Stimulated activated CD8-positive, alpha-beta memory T cell treated with anti-CD3 and anti-CD28 coated beads, Interleukin-12 subunit alpha, Interleukin-12 subunit beta, amount 100 ng/mL, for 4 hours (primary cell): ENCODE results near the gene ZNF205.
"Not testable (repeated sequence)": the region's sequence is repeated elsewhere in the genome, so short reads cannot be mapped to it uniquely, and the experiment has no call there.

Experiments
- DNase-seq: peaks from one replicate; pipeline ENCODE4 v3.0.0-alpha.2; 2020; ENCODE audit warnings: low read depth

ZNF205 gene

DNA sequence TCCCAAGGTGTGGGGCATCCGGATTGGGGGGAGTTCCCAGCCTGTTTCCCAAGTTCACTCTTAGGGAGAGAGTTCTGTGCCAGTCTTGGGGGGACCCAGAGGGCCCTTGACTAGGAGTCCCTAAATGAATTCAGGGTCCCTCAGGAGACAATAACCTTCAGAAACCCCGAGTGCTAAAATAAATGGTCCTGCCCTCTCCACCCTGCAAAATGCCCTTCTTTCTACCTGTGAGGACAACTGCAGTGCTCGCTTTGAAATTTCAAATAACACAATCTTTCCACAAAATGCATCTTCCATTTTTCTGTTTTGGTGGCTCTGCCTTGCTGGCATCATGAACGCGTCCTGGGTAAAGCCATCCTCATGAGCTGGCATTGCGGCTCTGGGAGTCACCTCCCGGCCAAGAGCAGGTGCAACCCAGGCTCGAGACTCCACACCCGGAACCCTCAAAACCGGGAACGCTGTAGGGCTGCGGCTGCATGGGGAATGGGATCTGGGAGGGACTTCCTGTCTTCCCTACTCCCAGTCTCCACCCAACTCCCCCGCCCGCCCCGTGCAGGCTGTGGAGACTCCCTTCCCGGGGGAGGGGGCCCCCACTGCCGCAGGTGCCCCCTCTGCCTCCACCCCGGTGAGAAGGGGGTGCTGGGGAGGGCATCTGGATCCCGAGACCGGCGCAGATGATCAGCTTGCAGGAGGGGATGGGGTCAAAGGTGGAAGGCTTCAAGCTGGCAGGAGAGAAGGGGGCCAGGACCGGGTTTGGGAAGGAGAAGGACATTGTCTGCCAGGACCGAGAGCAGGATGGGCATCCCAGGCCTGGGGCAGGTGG, at the start of gene ZNF205:
Gene ZNF205 (plus strand): TSS at position 529 of the 823 bp plus-strand sequence. CDS start 845 bp downstream, outside the sequence.
- no peak for DNase-seq

DNA sequence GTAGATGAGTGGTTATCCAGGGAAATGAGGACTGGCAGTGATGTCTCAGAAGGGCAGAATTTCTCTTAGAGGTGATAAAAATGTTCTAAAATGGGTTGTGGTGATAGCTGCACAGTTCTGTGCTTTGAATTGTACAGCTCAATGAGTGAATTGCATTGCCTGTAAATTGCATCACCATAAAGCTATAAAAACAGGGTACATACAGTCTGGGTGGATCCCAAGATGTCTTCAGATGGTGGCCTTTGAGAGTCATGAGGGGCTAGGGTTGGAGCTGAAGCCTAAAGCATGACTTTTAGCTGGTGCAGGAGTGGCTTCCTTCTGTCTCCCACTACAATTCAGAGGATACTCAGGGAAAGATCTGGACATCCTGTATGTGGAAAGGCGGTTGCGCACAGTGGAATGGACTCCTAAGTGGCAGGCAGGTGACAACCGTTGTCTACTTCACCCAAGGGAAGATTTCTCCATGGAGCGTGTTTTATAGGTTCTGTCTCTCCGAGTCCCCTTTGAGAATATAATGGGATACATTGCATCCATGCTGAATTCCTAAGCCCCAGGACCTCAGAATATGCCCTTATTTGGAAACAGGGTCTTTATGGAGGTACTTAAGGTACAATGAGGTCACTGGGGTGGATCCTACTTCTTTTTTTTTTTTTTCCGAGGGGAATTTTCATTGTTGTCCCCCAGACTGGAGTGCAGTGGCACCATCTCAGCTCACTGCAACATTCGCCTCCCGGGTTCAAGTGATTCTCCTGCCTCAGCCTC, 48.6 kb upstream of the ZNF205 start:
- DNase-seq, result no peak

DNA sequence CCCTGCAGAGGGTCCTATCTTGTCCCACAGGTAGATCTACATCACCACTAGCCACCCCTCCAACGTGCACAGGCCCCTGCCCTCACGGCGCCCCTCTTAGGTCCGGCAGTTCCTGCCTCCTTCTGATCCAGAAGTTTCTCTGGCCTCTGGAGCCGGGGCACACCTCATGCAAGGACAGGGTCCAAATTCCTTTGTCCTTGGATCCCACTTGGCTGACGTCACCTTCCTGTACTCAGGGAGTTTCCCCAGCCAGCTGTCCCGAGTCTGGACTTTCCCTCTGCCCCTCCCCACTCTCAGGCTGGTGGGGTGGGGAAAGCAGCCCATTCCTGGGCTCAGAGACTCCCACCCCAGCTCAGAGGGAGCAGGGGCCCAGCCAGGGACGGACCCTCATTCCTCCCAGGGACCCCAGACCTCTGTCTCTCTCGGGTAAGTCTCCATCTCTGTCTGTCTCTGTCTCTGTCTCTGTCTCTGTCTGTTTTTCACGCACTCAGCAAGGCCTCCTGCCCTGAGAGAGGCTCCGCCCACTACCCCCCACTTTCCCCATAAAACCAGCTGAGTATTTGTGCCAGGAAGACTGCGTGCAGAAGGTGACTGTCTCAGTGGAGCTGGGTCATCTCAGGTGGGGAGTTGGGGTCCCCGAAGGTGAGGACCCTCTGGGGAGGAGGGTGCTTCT, 47.2 kb upstream of the ZNF205 start, which contains the start of gene IL32:
Gene IL32 (plus strand): TSS at position 572 of the 673 bp plus-strand sequence. CDS start 172 bp downstream, outside the sequence.
- DNase-seq, result peak; percentile 50

DNA sequence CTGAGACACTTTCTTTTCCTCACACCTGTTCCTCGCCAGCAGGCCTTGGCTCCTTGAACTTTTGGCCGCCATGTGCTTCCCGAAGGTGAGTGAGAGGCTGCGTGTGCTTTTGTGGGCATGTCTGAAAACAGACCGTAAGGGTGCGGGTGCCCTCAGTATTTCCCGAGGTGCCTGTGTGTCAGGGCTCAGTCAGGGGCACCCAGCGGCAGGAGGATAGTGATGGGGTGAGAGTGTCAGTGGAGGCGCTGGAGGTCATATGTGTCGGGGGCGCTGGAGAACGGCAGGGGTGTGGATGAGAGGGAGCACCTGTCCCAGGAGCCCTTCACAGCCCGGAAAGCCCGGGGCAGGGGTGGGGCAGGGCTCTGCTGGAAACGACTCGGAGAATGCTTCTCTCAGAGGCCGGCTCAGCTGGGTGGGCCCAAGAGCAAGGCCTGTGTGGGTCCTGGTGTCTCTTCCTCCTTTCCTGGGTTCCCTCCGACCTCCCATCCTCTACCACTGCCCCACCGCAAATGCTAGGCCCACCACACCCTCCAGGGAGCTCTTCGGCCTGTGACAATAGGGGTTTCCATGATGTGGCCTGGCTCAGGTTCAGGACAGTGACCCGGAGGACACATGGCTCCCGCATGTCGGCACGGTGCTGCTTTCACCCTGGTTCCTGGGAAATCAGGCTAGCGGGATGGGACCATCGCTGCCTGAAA, 46.5 kb upstream of the ZNF205 start:
- no peak for DNase-seq

DNA sequence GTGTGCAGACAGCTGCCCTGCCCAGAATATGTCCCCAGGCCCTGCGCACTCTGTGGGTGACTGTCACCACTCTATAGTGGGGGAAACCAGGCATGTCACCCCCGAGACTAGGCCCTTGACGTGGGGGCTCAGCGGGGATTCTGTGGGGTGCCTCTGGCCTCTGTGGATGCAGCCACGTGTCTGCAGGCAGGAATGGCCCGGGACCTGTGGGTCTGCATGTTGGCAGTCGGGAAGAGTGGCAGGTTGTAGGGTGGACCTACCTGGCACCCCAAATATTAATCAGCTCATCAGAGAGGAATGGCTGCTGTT, 46.0 kb upstream of the ZNF205 start:
- DNase-seq, result no peak

DNA sequence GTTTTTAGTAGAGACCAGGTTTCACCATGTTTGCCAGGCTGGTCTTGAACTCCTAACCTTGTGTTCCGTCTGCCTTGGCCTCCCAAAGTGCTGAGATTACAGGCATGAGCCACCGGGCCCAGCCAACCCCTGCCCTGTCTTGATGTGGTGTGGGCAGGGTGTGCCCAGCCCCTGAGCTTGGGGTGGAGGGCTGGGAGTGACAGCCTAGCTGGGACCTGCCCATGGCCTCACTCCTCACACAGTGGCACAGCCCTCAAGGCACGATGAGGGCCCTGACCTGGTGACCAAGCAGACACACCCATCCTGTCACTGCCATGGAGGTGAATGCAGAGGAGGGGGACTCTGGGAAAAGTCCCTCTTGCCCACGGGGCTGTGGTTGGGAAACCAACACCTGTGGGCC, 43.9 kb upstream of the ZNF205 start:
- no peak for DNase-seq

DNA sequence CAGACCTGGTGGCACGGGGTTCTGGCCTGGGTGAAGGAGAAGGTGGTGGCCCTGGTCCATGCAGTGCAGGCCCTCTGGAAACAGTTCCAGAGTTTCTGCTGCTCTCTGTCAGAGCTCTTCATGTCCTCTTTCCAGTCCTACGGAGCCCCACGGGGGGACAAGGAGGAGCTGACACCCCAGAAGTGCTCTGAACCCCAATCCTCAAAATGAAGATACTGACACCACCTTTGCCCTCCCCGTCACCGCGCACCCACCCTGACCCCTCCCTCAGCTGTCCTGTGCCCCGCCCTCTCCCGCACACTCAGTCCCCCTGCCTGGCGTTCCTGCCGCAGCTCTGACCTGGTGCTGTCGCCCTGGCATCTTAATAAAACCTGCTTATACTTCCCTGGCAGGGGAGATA, 43.2 kb upstream of the ZNF205 start:
- not testable (repeated sequence) for DNase-seq

DNA sequence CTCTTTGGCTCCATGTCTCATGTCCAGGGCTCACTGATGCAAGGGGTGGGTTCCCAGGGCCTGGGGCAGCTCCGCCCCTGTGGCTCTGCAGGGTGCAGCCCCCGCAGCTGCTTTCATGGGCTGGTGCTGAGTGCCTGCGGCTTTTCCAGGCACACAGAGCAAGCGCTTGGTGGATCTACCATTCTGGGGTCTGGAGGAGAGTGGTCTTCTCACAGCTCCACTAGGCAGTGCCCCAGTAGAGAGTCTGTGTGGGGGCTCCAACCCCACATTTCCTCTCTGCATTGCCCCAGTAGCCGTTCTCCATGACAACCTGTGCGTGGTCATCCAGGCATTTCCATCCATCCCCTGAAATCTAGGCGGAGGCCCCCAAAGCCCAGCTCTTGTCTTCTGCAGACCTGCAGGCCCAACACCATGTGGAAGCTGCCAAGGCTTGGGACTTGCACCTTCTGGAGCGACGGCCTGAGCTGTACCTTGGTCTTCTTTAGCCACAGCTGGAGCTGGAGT, 41.7 kb upstream of the ZNF205 start:
- DNase-seq, result no peak

DNA sequence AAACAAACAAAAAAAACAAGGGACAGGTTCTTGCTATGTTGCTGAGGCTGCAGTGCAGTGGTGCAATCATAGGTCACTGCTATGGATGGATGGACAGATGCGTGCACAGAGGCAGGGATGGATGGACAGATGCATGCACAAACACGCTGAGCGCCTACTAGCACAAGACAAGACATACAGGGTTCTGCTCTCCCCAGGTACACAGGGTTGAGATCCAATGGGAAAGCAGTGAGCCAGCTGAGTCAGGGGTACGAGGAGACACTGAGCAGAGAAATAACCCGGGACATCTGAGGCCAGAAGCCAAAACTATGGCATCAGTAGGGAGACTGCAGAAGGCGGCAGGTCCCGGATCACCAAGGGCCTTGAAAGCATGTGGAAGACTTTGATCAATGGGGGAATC, 40.7 kb upstream of the ZNF205 start:
- no peak for DNase-seq

DNA sequence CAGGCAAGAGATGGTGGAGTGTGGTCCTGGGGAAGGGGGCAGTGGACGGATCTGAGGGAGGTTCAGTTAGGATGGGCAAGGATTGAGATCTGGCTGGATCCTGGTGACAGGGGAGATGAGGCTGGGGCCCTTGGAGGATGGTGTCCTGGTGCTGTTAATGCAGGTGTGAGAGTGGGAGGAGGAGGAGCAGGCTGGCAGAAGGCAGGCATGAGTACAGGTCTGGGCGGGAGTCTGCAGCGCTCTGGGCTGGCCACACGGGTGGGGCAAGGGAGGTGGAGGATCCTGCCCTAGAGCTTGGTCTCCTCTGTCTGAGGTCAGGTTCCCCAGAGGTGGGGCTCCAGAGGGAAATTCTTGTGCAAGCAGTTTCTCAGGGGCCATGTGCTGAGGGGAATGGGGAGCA, 40.2 kb upstream of the ZNF205 start:
- DNase-seq, result not testable (repeated sequence)

DNA sequence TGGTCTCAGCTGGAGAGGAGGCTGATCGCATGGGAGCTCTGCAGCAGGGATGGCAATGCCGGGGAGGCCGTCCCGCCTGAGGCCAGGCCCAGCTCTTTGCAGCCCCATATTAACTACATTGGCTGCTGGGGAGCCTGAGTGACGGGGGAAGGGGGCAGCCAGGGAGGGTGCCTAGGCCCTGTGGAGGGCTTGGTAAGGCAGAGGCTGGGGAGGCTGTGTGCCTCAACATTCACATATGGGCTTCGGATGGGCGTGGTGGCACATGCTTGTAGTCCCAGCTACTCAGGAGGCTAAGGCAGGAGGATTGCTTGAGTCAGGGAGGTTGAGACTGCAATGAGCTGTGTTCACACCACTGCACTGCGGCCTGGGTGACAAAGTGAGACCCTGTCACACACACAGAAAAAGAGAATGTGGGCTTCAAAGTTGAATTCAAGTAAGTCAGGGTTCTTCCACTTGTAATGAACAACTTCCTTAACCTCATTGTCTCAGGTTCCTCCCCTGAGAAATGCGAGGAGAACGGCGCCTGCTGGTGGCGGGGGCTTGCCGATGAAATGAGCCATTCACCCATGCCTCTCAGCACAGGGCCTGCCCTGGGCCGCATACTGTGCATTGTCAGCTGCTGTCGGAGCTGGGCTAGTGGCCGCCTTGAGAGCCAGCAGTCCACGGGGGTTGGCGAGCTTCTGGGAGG, 39.7 kb upstream of the ZNF205 start:
- not testable (repeated sequence) for DNase-seq

DNA sequence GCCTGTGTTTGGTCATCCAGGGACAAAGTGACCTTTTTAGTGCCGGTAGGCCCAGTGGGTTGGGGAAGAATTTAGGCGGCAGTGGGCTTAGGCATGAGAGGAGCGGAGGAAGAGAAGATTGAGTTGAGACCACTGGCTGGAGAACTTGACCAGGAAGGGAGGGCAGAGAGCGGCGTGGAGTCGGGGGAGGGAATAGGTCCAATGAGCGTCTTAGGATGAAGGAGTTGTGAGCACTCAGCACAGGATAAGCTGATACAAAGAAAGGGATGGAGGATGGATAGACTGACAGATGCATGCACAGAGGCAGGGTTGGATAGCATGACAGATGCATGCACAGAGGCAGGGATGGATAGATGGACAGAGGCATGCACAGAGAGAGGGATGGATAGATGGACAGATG, 38.9 kb upstream of the ZNF205 start:
- DNase-seq, result no peak

DNA sequence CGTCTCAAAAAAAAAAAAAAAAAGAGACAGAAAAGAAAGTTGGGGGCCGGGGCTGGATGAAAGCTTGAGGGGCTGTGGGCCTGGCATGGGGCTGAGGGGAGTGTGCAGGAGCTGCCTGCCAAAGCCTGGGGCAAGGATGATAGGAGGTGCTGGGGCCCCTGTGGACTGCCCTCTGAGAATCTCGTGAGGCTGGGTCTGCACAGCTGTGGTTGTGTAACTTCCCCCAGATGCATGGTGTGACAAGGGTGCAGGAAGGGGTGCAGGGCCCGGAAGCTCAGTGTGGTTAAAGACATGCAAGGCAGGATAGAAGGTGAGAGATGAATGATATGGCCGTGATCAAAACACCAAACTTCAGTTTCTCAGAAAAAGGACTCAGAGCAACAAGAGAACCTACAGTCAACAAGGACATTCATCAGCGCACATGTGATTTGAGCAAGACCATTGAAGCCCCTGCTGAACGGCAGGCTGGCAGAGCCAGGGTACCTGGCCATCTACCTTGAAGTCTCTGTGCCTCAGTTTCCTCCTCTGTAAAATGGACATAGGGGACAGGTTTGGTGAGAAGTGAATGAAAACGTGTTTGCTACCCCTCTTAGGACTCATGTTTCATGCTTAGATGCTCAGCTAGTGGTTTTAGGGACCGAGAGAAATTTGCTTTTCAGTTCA, 37.4 kb upstream of the ZNF205 start:
- DNase-seq, result peak; percentile 53

DNA sequence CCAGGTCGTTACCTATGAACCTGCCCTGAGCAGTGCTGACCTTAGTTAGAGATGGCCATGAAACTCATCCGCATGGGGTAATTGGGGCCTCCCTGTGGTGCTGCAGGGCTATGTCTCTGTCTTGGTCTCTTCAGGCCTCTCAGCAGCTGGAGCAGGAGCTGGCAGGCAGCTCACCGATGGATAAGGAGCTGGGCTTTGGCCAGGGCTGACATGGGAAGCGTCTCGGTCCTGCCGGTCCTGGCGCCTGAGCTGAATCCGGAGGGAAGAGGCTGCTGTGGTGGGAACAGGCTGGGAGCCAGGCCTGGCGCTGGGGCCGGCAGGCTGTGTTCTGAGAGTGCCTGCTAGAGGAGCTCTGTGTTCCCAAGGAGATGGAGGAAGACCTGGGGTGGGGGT, 36.9 kb upstream of the ZNF205 start:
- no peak for DNase-seq

DNA sequence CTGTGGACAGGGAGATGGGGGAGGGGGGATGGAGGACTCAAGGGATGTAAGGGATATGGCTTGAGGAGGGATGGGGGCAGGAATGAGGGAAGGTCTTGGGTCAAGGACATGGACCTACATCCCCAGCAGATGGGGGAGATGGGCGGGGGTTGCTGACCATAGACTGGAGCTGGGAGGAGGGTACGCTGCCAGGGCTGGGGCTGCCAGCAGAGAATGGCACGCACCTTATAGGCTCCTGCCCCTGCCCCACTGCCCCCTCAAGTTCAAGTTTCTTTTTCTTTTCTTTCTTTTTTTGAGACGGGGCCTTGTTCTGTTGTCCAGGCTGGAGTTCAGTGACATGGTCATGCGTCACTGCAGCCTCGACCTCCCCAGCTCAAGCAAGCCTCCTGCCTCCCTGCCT, 36.4 kb upstream of the ZNF205 start:
- not testable (repeated sequence) for DNase-seq

DNA sequence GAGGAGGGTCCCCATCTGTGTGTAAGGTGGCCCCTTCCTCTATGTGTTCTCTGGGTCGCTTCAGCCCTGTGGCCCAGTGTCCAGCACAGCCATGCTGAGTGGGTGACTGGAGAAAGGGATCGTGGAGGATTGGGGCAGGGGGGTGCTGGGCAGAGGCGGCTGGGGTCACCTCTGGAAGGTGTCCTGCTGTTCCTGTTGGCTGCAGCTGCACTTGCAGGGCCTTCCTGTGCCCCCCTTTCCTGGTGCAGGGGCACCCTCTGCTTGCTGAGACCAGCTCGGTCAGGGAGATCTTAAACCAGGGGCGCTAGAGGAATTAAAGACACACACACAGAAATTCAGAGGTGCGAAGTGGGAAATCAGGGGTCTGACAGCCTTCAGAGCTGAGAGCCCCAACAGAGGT, 35.8 kb upstream of the ZNF205 start:
- DNase-seq, result no peak

DNA sequence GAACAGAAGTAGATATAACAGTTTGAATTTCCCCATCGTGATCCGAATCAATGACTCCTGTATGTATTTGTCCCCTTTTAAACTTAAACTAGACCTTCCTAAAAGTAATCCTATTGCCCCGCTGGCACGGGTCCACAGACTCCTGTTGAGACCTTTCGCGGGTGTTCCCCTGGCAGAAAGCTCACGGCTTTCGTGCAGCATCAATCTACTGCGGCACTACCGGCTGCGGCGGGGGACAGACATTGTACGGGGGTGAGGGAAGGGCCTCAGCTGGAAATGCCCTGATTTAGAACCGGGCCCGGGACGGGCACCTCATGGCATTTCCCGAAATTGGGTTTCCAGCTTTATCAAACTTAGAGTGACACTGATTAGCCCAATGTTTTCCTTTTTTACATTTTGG, 32.4 kb upstream of the ZNF205 start:
- DNase-seq, result no peak

DNA sequence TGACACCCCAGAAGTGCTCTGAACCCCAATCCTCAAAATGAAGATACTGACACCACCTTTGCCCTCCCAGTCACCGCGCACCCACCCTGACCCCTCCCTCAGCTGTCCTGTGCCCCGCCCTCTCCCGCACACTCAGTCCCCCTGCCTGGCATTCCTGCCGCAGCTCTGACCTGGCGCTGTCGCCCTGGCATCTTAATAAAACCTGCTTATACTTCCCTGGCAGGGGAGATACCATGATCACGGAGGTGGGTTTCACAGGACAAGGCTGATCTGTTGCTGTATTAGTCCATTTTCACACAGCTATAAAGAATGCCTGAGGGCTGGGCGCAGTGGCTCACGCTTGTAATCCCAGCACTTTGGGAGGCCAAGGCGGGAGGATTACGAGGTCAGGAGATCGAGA, 30.4 kb upstream of the ZNF205 start:
- DNase-seq, result not testable (repeated sequence)

DNA sequence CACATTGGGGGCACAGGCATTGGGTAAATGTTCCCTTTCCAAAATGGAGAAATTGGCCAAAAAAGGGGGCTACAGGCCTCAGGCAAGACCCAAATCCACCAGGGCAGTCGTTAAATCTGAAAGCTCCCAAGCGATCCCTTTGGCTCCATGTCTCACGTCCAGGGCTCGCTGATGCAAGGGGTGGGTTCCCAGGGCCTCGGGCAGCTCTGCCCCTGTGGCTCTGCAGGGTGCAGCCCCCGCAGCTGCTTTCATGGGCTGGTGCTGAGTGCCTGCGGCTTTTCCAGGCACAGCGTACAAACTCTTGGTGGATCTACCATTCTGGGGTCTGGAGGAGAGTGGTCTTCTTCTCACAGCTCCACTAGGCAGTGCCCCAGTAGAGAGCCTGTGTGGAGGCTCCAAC, 29.0 kb upstream of the ZNF205 start:
- DNase-seq, result not testable (repeated sequence)

DNA sequence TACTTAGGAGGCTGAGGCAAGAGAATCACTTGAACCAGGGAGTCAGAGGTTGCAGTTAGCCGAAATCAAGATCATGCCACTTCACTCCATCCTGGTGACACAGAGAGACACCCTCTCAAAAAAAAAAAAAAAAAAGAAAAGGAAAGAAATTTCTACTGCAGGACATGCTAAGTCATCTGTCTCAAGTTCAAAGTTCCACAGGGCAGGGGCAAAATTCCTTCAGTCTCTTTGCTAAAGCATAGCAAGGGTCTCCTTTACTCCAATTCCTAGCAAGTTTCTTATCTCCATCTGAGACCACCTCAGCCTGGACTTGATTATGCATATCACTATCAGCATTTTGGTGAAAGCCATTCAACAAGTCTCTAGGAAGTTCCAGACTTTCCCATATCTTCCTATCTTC, 27.9 kb upstream of the ZNF205 start:
- no peak for DNase-seq
